ENCODE results near the gene RPTOR.

Gene RPTOR

GRCh38 chr17:80851277-80851925, 306.8 kb downstream of the RPTOR start:
- H3K4me3 ChIP-seq (ENCODE audit: low read depth, low read length), result no peak overlapping the region
- in situ Hi-C loops (cut with HindIII; ENCODE audit: low sequenced_read_pairs), result no loop called here
- no peak for DNase-seq (ENCODE audit: low read depth)
- TF ChIP-seq CTCF (IDR thresholded peaks at IDR 0.05; ENCODE audit: low read depth, low read length, missing control alignments), result no peak

- H3K4me3 ChIP-seq (ENCODE audit: low read depth, low read length), result no peak overlapping the region
Measured at GRCh38 chr17:80852476-80853015, 307.9 kb downstream of the RPTOR start.

GRCh38 chr17:80853076-80853475, 308.4 kb downstream of the RPTOR start:
- in situ Hi-C loops (cut with HindIII; ENCODE audit: low sequenced_read_pairs), result no loop called here
- no peak for TF ChIP-seq CTCF (IDR thresholded peaks at IDR 0.05; ENCODE audit: low read depth, low read length, missing control alignments)
- no peak overlapping the region for H3K4me3 ChIP-seq (ENCODE audit: low read depth, low read length)
- DNase-seq (ENCODE audit: low read depth), result no peak

More at GRCh38 chr17:80852476-80853015, 307.9 kb downstream of the RPTOR start:
- TF ChIP-seq CTCF (IDR thresholded peaks at IDR 0.05; ENCODE audit: low read depth, low read length, missing control alignments), result no peak
- no peak for DNase-seq (ENCODE audit: low read depth)
- in situ Hi-C loops (cut with HindIII; ENCODE audit: low sequenced_read_pairs), result no loop called here

GRCh38 chr17:80854220-80854619, 309.6 kb downstream of the RPTOR start:
- TF ChIP-seq CTCF (IDR thresholded peaks at IDR 0.05; ENCODE audit: low read depth, low read length, missing control alignments), result no peak
- DNase-seq (ENCODE audit: low read depth), result no peak
- no peak overlapping the region for H3K4me3 ChIP-seq (ENCODE audit: low read depth, low read length)
- in situ Hi-C loops (cut with HindIII; ENCODE audit: low sequenced_read_pairs), result no loop called here

GRCh38 chr17:80855196-80855947, 310.7 kb downstream of the RPTOR start:
- H3K4me3 ChIP-seq (ENCODE audit: low read depth, low read length), result no peak overlapping the region
- no peak for TF ChIP-seq CTCF (IDR thresholded peaks at IDR 0.05; ENCODE audit: low read depth, low read length, missing control alignments)
- in situ Hi-C loops (cut with HindIII; ENCODE audit: low sequenced_read_pairs), result no loop called here
- no peak for DNase-seq (ENCODE audit: low read depth)

GRCh38 chr17:80855948-80856862, 311.6 kb downstream of the RPTOR start:
- TF ChIP-seq CTCF (IDR thresholded peaks at IDR 0.05; ENCODE audit: low read depth, low read length, missing control alignments), result no peak
- in situ Hi-C loops (cut with HindIII; ENCODE audit: low sequenced_read_pairs), result no loop called here
- no peak overlapping the region for H3K4me3 ChIP-seq (ENCODE audit: low read depth, low read length)
- DNase-seq (ENCODE audit: low read depth), result peak; percentile 91
